H1 (cell line): ENCODE data around the gene OLFM1. TPM values are rescaled to one million over a fixed set of nuclear protein-coding genes. Genes with fewer than 3 reads are reported as not detected.

ENCODE experiments used
- CTCF ChIA-PET: fragments of 300-600 bp; sonication (Branson Sonifier 250); formaldehyde crosslinking; loops from one replicate; lab custom pipeline; 2021; ENCODE audit not compliant: partially characterized antibody; lab: Charles Lee
- POLR2A ChIA-PET: fragments of 300-600 bp; sonication (Branson Sonifier 250); formaldehyde crosslinking; loops from one replicate; lab custom pipeline; 2021; ENCODE audit warnings: inconsistent platforms; ENCODE audit not compliant: partially characterized antibody; lab: Charles Lee
- DNase-seq, 2 experiments: peaks; one replicate each; pipeline versions ENCODE4 v3.0.0 to v3.0.0-alpha.2; 2010 to 2022; ENCODE audit warnings: low spot score in 2 of 2, low read depth in 1 of 2, mixed read lengths in 1 of 2
- FAIRE-seq: peaks from 2 replicates; lab custom pipeline; 2011; peaks lifted over from hg19 to GRCh38; lab: Jason Lieb, UNC
- H2AFZ ChIP-seq: 2 replicates; pipeline ENCODE4 v1.8.1; 2012; ENCODE audit warnings: low read length, inconsistent platforms
- H2AK5ac ChIP-seq: 2 replicates; pipeline ENCODE4 v1.6.1; 2013; ENCODE audit warnings: low read depth, low read length
- H2BK120ac ChIP-seq: replicated peaks from 2 replicates; pipeline ENCODE3; 2013; ENCODE audit warnings: low read depth, low read length, inconsistent platforms
- H2BK12ac ChIP-seq: 2 replicates; pipeline ENCODE4 v1.6.1; 2013; ENCODE audit warnings: low read depth, low read length
- H2BK15ac ChIP-seq: 2 replicates; pipeline ENCODE4 v1.6.1; 2013; ENCODE audit warnings: low read length
- H2BK20ac ChIP-seq: 2 replicates; pipeline ENCODE4 v1.6.1; 2013; ENCODE audit warnings: low read length
- H2BK5ac ChIP-seq: 2 replicates; pipeline ENCODE4 v1.6.1; 2013; ENCODE audit warnings: low read depth, low read length
- H3K14ac ChIP-seq: 2 replicates; pipeline ENCODE4 v1.6.1; 2013; ENCODE audit warnings: inconsistent platforms; ENCODE audit not compliant: insufficient read length
- H3K18ac ChIP-seq: 2 replicates; pipeline ENCODE4 v1.6.1; 2013; ENCODE audit warnings: low read length; ENCODE audit errors: extremely low read depth
- H3K23ac ChIP-seq: 2 replicates; pipeline ENCODE4 v1.6.1; 2013; ENCODE audit warnings: inconsistent platforms; ENCODE audit not compliant: insufficient read length
- H3K23me2 ChIP-seq: 2 replicates; pipeline ENCODE4 v1.6.1; 2013; ENCODE audit warnings: low read depth, low read length
- H3K27ac ChIP-seq: 2 replicates; pipeline ENCODE4 v1.6.1; 2011; ENCODE audit warnings: low read depth, low read length, inconsistent platforms
- H3K27me3 ChIP-seq, 4 experiments: replicated peaks in 1 of 4; 1 replicate in 1 of 4; 2 replicates in 3 of 4; pipeline versions ENCODE4 v1.6.1 to v1.8.1; 2011 to 2013; ENCODE audit warnings: low read length in 3 of 4, mild to moderate bottlenecking in 3 of 4, inconsistent platforms in 2 of 4, mixed read lengths in 2 of 4, moderate library complexity in 1 of 4; ENCODE audit not compliant: control insufficient read depth in 3 of 4, insufficient read depth in 3 of 4; ENCODE audit errors: extremely low read depth in 1 of 4
- H3K36me3 ChIP-seq, 4 experiments: 2 replicates each; pipeline versions ENCODE4 v1.6.1 to v1.8.1; 2011 to 2013; ENCODE audit warnings: mild to moderate bottlenecking in 4 of 4, low read length in 3 of 4, moderate library complexity in 2 of 4, control low read depth in 1 of 4, inconsistent platforms in 1 of 4; ENCODE audit not compliant: insufficient read depth in 4 of 4, control insufficient read depth in 2 of 4
- H3K4ac ChIP-seq: replicated peaks from 2 replicates; pipeline ENCODE3; 2013; ENCODE audit warnings: low read length, low read depth, mixed read lengths, inconsistent platforms; ENCODE audit not compliant: insufficient read length
- H3K4me1 ChIP-seq, 4 experiments: replicated peaks in 1 of 4; 1 replicate in 1 of 4; 2 replicates in 3 of 4; pipeline versions ENCODE4 v1.6.1 to v1.8.1; 2011 to 2013; ENCODE audit warnings: low read length in 3 of 4, inconsistent platforms in 2 of 4, mixed read lengths in 1 of 4; ENCODE audit not compliant: insufficient read depth in 4 of 4, control insufficient read depth in 3 of 4
- H3K4me2 ChIP-seq, 2 experiments: 2 replicates each; pipeline versions ENCODE4 v1.6.1 to v1.8.1; 2011 to 2013; ENCODE audit warnings: low read depth in 2 of 2, low read length in 2 of 2, control low read depth in 1 of 2, inconsistent platforms in 1 of 2, mild to moderate bottlenecking in 1 of 2; ENCODE audit not compliant: insufficient read depth in 1 of 2
- H3K4me3 ChIP-seq, 4 experiments: fragments of 200-600, 300-600 bp in 1 of 4; sonication (generic), shearing (Covaris generic), sonication (Bioruptor Twin) in 1 of 4; 2 replicates each; pipeline versions ENCODE4 v1.5.1 to v1.8.1; 2011 to 2016; ENCODE audit warnings: low read length in 4 of 4, low read depth in 3 of 4, control low read depth in 2 of 4, inconsistent platforms in 2 of 4, mild to moderate bottlenecking in 2 of 4, mixed read lengths in 1 of 4, moderate library complexity in 1 of 4; ENCODE audit not compliant: insufficient read depth in 2 of 4; ENCODE audit errors: extremely low read depth in 1 of 4
- H3K56ac ChIP-seq: replicated peaks from 2 replicates; pipeline ENCODE3; 2013; ENCODE audit warnings: low read depth, mild to moderate bottlenecking, mixed read lengths, low read length, inconsistent platforms; ENCODE audit not compliant: insufficient read length
- H3K79me1 ChIP-seq: 2 replicates; pipeline ENCODE4 v1.6.1; 2013; ENCODE audit warnings: low read depth, low read length, control low read depth
- H3K79me2 ChIP-seq, 2 experiments: 2 replicates each; pipeline versions ENCODE4 v1.6.1 to v1.8.1; 2012 to 2013; ENCODE audit warnings: low read length in 2 of 2, mild to moderate bottlenecking in 2 of 2, inconsistent platforms in 1 of 2; ENCODE audit not compliant: insufficient read depth in 2 of 2, control insufficient read depth in 1 of 2
- H3K9ac ChIP-seq, 4 experiments: replicated peaks in 1 of 4; 1 replicate in 1 of 4; 2 replicates in 3 of 4; pipeline versions ENCODE4 v1.6.1 to v1.8.1; 2011 to 2013; ENCODE audit warnings: low read depth in 3 of 4, low read length in 3 of 4, control low read depth in 2 of 4, mild to moderate bottlenecking in 2 of 4, moderate library complexity in 2 of 4, inconsistent platforms in 1 of 4; ENCODE audit errors: extremely low read depth in 1 of 4
- H3K9me3 ChIP-seq, 2 experiments: 2 replicates each; pipeline versions ENCODE4 v1.6.1 to v1.8.1; 2012 to 2013; ENCODE audit warnings: mild to moderate bottlenecking in 2 of 2, moderate library complexity in 2 of 2, control low read depth in 1 of 2, inconsistent platforms in 1 of 2, low read depth in 1 of 2, low read length in 1 of 2, mixed read lengths in 1 of 2; ENCODE audit not compliant: insufficient read depth in 2 of 2
- H4K20me1 ChIP-seq, 2 experiments: replicated peaks in 1 of 2; 2 replicates each; pipeline versions ENCODE3 to v1.8.1; 2011 to 2013; ENCODE audit warnings: inconsistent platforms in 2 of 2, low read length in 2 of 2, mild to moderate bottlenecking in 1 of 2; ENCODE audit not compliant: insufficient read depth in 2 of 2, control insufficient read depth in 1 of 2
- H4K5ac ChIP-seq: 2 replicates; pipeline ENCODE4 v1.6.1; 2013; ENCODE audit warnings: low read length, low read depth, mixed read lengths, inconsistent platforms; ENCODE audit not compliant: insufficient read length
- H4K8ac ChIP-seq: 2 replicates; pipeline ENCODE4 v1.8.0; 2013; ENCODE audit warnings: mild to moderate bottlenecking, moderate library complexity, low read length, inconsistent platforms; ENCODE audit not compliant: insufficient read depth; ENCODE audit errors: extremely low read depth
- H4K91ac ChIP-seq: replicated peaks from 2 replicates; pipeline ENCODE3; 2013; ENCODE audit warnings: low read length, mixed read lengths, inconsistent platforms; ENCODE audit not compliant: insufficient read length
- BACH1 ChIP-seq: IDR thresholded peaks from 2 replicates; pipeline ENCODE4 v1.6.1; 2012; ENCODE audit warnings: low read length, improper control_type of control experiment
- BCL11A ChIP-seq, 2 experiments: IDR thresholded peaks; one replicate each; pipeline ENCODE4 v1.6.1; 2011; ENCODE audit warnings: low read depth in 2 of 2, low read length in 2 of 2, mild to moderate bottlenecking in 2 of 2
- CTBP2 ChIP-seq: IDR thresholded peaks from 2 replicates; pipeline ENCODE4 v1.7.0; 2011; ENCODE audit warnings: borderline replicate concordance, mild to moderate bottlenecking, moderate library complexity, mixed read lengths, low read length; ENCODE audit not compliant: insufficient read depth, insufficient read length
- GABPA ChIP-seq: IDR thresholded peaks from 2 replicates; pipeline ENCODE4 v1.6.1; 2011; ENCODE audit warnings: mild to moderate bottlenecking, low read length, moderate library complexity, borderline replicate concordance; ENCODE audit not compliant: insufficient read depth
- KDM1A ChIP-seq: fragments of 200-600, 300-600 bp; sonication (generic); IDR thresholded peaks from 2 replicates; pipeline ENCODE4 v1.7.1; 2016; ENCODE audit warnings: mild to moderate bottlenecking, low read length, borderline replicate concordance
- KDM4A ChIP-seq: IDR thresholded peaks from one replicate; pipeline ENCODE4 v1.7.1; 2012; ENCODE audit warnings: low read depth, mild to moderate bottlenecking, moderate library complexity, low read length, inconsistent platforms; ENCODE audit not compliant: severe bottlenecking
- MAFK ChIP-seq: IDR thresholded peaks from 2 replicates; pipeline ENCODE4 v1.6.1; 2012; ENCODE audit warnings: low read depth, mild to moderate bottlenecking, improper control_type of control experiment, low read length
- POLR2A ChIP-seq, 2 experiments: IDR thresholded peaks; 1 replicate in 1 of 2; 2 replicates in 1 of 2; pipeline ENCODE4 v1.6.1; 2011; ENCODE audit warnings: low read depth in 2 of 2, low read length in 2 of 2, mild to moderate bottlenecking in 2 of 2; ENCODE audit errors: control extremely low read depth in 1 of 2
- RBBP5 ChIP-seq: IDR thresholded peaks from 2 replicates; pipeline ENCODE4 v1.7.1; 2012; ENCODE audit warnings: low read depth, mild to moderate bottlenecking, inconsistent platforms, low read length, moderate library complexity, borderline replicate concordance
- SIN3A ChIP-seq, 2 experiments: IDR thresholded peaks in 1 of 2; conservative IDR thresholded peaks in 1 of 2; 2 replicates each; pipeline ENCODE4 v1.6.1; 2011 to 2012; ENCODE audit warnings: low read length in 2 of 2, improper control_type of control experiment in 1 of 2, low read depth in 1 of 2, mild to moderate bottlenecking in 1 of 2
- SIX5 ChIP-seq: IDR thresholded peaks from 2 replicates; pipeline ENCODE4 v1.6.1; 2011; ENCODE audit warnings: mild to moderate bottlenecking, low read depth, low read length
- SP1 ChIP-seq: IDR thresholded peaks from 2 replicates; pipeline ENCODE4 v1.6.1; 2011; ENCODE audit warnings: low read depth, low read length
- TCF12 ChIP-seq: IDR thresholded peaks from 2 replicates; pipeline ENCODE4 v1.6.1; 2011; ENCODE audit warnings: low read depth, mild to moderate bottlenecking, low read length
- TEAD4 ChIP-seq: IDR thresholded peaks from 2 replicates; pipeline ENCODE4 v1.6.1; 2012; ENCODE audit warnings: low read depth, low read length, inconsistent platforms, mixed read lengths
- WGBS, 2 experiments: shearing (Covaris generic) in 1 of 2; methylation state at CpG; one replicate each; pipeline versions ENCODE4 v1.1.6 to v1.1.7; 2013 to 2015; ENCODE audit warnings: low lambda C conversion rate in 2 of 2, mixed read lengths in 2 of 2, inconsistent platforms in 1 of 2, low coverage in 1 of 2, missing lambda C conversion rate in 1 of 2; ENCODE audit not compliant: insufficient replicate concordance in 2 of 2, insufficient coverage in 1 of 2, insufficient read length in 1 of 2; ENCODE audit errors: extremely low coverage in 1 of 2, missing lambda C conversion rate in 1 of 2; 5-methylcytosine and 5-hydroxymethylcytosine counted together
- polyA plus RNA-seq, 7 experiments: library from polyadenylated mRNA; depleted of rRNA in 3 of 7; stranded (reverse) in 5 of 7; unstranded in 2 of 7; fragments of >200 nt in 5 of 7; fragments of 200-250 nt in 2 of 7; gene quantifications; 1 replicate in 5 of 7; 2 replicates in 1 of 7; 4 replicates in 1 of 7; pipeline versions ENCODE4 v1.2.1 to v1.2.3, GENCODE V29; 2011 to 2013; ENCODE audit warnings: missing spikeins in 2 of 7, mixed read lengths in 2 of 7
- total RNA-seq: library from RNA; stranded (reverse); fragmentation: NEBNext Ultra II Directional; extraction: Animal tissue kit (Norgen Biotek cat#: 25700); gene quantifications from 2 replicates; pipeline ENCODE4 v1.2.1, GENCODE V29; 2021

The OLFM1 gene
- total and polyA plus RNA-seq, 2 of the 8 experiments (the other 6 are each of a cell fraction or from before 2014, with no cell fraction given): 53.0 to 53.4 TPM

- H2BK5ac ChIP-seq: no peak overlapping the region
- no peaks in the 10 kb centered on the region for H3K23me2 ChIP-seq
- H3K56ac ChIP-seq: no peak overlapping the region
- FAIRE-seq (no peak), DNase-seq (no peak)
- no peak overlapping the region for H2AFZ ChIP-seq
- ChIA-PET CTCF (interaction anchor here (0.9 kb wide), 1 partner anchor 35 kb away, joined by 3 read pairs; no protein-coding TSS in a partner anchor), POLR2A (no interaction called here)
- peaks cover 0 to 3% of the 10 kb centered on the region in 2 experiments; a peak in 1 of 4 replicates for H3K9me3 ChIP-seq
- peaks cover 0 to 18% (median 11%) of the 10 kb centered on the region in 4 experiments; a peak in 6 of 8 replicates for H3K36me3 ChIP-seq
- H2BK120ac ChIP-seq: no peak overlapping the region
- H3K4me1 ChIP-seq: no peaks in the 10 kb centered on the region
- no peak overlapping the region for H3K27ac ChIP-seq
- H3K9ac ChIP-seq: no peak overlapping the region
- no peak overlapping the region for H2BK20ac ChIP-seq
- H4K5ac ChIP-seq: no peak overlapping the region
- no peak overlapping the region for H3K18ac ChIP-seq
- H4K91ac ChIP-seq: no peak overlapping the region
- no peaks in the 10 kb centered on the region for H4K20me1 ChIP-seq
- H3K4me3 ChIP-seq: no peak overlapping the region
- no peak overlapping the region for H3K4ac ChIP-seq
- H2BK12ac ChIP-seq: no peak overlapping the region
- WGBS, 2 experiments: 93% methylated on average over 27 of the region's 30 CpGs; no CpG with 5 or more reads in 1 of the 2 experiments
- H4K8ac ChIP-seq: no peak overlapping the region
- no peak overlapping the region for H3K14ac ChIP-seq
- H3K79me2 ChIP-seq: no peaks in the 10 kb centered on the region; a peak in 1 of 4 replicates
- H3K4me2 ChIP-seq: no peak overlapping the region
- no peak overlapping the region for H3K23ac ChIP-seq
- no peak overlapping the region for H2BK15ac ChIP-seq
- H3K27me3 ChIP-seq: no peaks in the 10 kb centered on the region
- no peak overlapping the region for H2AK5ac ChIP-seq
- H3K79me1 ChIP-seq: no peaks in the 10 kb centered on the region
- TF ChIP-seq POLR2A (IDR thresholded peaks at IDR 0.05; ENCODE audit: control extremely low read depth in 1 of 2, low read depth in 2 of 2, low read length in 2 of 2) (no peak), TCF12 (no peak), GABPA (no peak), RBBP5 (no peak), TEAD4 (no peak), SP1 (no peak), BCL11A (IDR thresholded peaks at IDR 0.05; ENCODE audit: low read depth in 2 of 2, low read length in 2 of 2) (no peak), SIX5 (no peak), SIN3A (conservative IDR thresholded peaks at IDR 0.05 in 1 of 2, IDR thresholded peaks at IDR 0.05 in 1 of 2; ENCODE audit: low read depth in 1 of 2, low read length in 2 of 2) (no peak), BACH1 (no peak), KDM1A (no peak), KDM4A (no peak), CTBP2 (no peak), MAFK (no peak)
These were observed 32.1 kb downstream of the OLFM1 start for GRCh38 chr9:135119496-135120064.
